GM12874 (cell line): Measurements from ENCODE around the gene MDM2.

Experiments used
- CTCF ChIP-seq: IDR thresholded peaks from 2 replicates; pipeline ENCODE4 v1.5.1; 2011; ENCODE audit warnings: low read depth, mild to moderate bottlenecking, control low read depth, low read length, moderate library complexity; ENCODE audit not compliant: insufficient read depth

Gene MDM2

GRCh38 chr12:68786929-68787328 is 21.0 kb upstream of the MDM2 start:
- no peak for TF ChIP-seq CTCF

- TF ChIP-seq CTCF = no peak
Measured at GRCh38 chr12:68788554-68789143, 19.3 kb upstream of the MDM2 start.

- no peak for TF ChIP-seq CTCF
Measured at GRCh38 chr12:68789144-68789878, 18.7 kb upstream of the MDM2 start.

- no peak for TF ChIP-seq CTCF
Measured at GRCh38 chr12:68790081-68790951, 17.7 kb upstream of the MDM2 start.

- TF ChIP-seq CTCF = no peak
Measured at GRCh38 chr12:68790952-68791234, 17.1 kb upstream of the MDM2 start.

GRCh38 chr12:68791897-68792481 is 16.0 kb upstream of the MDM2 start:
- no peak for TF ChIP-seq CTCF

GRCh38 chr12:68792952-68793351 is 15.0 kb upstream of the MDM2 start:
- no peak for TF ChIP-seq CTCF
